Stimulated activated naive CD8-positive, alpha-beta T cell treated with anti-CD3 and anti-CD28 coated beads, Interleukin-15, Interleukin-2, amounts not matched to agents 100 U/mL and 50 U/mL, for 24 hours (primary cell): ENCODE data around the gene HIGD2A.

ENCODE experiments used
- ATAC-seq: fragments of 150-1000 bp; cut with Tn5 transposase; one replicate; pipeline ENCODE4 v1.10.0; 2021
- DNase-seq: peaks from one replicate; pipeline ENCODE4 v3.0.0; 2021

Gene HIGD2A

GRCh38 chr5:176369934-176370711, 18.4 kb upstream of the HIGD2A start:
- no peak for ATAC-seq
- DNase-seq = no peak

- ATAC-seq = no peak
- DNase-seq = no peak
These were observed 16.7 kb upstream of the HIGD2A start for GRCh38 chr5:176371621-176372539.

GRCh38 chr5:176373100-176373818, 15.3 kb upstream of the HIGD2A start:
- ATAC-seq (no peak), DNase-seq (no peak)

GRCh38 chr5:176379881-176380280, 8.7 kb upstream of the HIGD2A start:
- no peak for DNase-seq
- ATAC-seq = no peak

- DNase-seq (no peak), ATAC-seq (no peak)
These were observed 7.1 kb upstream of the HIGD2A start for GRCh38 chr5:176381423-176381822.

GRCh38 chr5:176381979-176382378, 6.6 kb upstream of the HIGD2A start:
- no peak for DNase-seq
- peak; percentile 19 for ATAC-seq

GRCh38 chr5:176382721-176383120, 5.8 kb upstream of the HIGD2A start:
- DNase-seq = no peak
- no peak for ATAC-seq

GRCh38 chr5:176383248-176383905, 5.2 kb upstream of the HIGD2A start:
- ATAC-seq = no peak
- DNase-seq = no peak

GRCh38 chr5:176383961-176384360, 4.6 kb upstream of the HIGD2A start:
- DNase-seq (no peak), ATAC-seq (no peak)

- ATAC-seq = no peak
- DNase-seq = no peak
These were observed 4.1 kb upstream of the HIGD2A start for GRCh38 chr5:176384366-176384930.

- ATAC-seq (no peak), DNase-seq (no peak)
These were observed 3.6 kb upstream of the HIGD2A start for GRCh38 chr5:176384991-176385390.

GRCh38 chr5:176386491-176386890, 2.1 kb upstream of the HIGD2A start:
- ATAC-seq = no peak

GRCh38 chr5:176387384-176387925, 1.1 kb upstream of the HIGD2A start:
- DNase-seq (no peak), ATAC-seq (no peak)

More at GRCh38 chr5:176386491-176386890, 2.1 kb upstream of the HIGD2A start:
- DNase-seq = no peak

- no peak for DNase-seq
These were observed 528 bp upstream of the HIGD2A start for GRCh38 chr5:176388003-176388443.

GRCh38 chr5:176389135-176390123, 878 bp downstream of the HIGD2A start:
- no peak for DNase-seq
- ATAC-seq = peak; percentile 30

More at GRCh38 chr5:176388003-176388443, 528 bp upstream of the HIGD2A start:
- ATAC-seq = no peak

- ATAC-seq (no peak), DNase-seq (no peak)
These were observed 2.9 kb downstream of the HIGD2A start for GRCh38 chr5:176391479-176391878.

GRCh38 chr5:176391999-176392398, 3.4 kb downstream of the HIGD2A start:
- ATAC-seq (no peak), DNase-seq (no peak)

GRCh38 chr5:176392526-176392925, 4.0 kb downstream of the HIGD2A start:
- DNase-seq (no peak), ATAC-seq (no peak)

GRCh38 chr5:176394096-176394495, 5.5 kb downstream of the HIGD2A start:
- ATAC-seq = no peak

More at GRCh38 chr5:176394096-176394495, 5.5 kb downstream of the HIGD2A start:
- DNase-seq = no peak
